ENCODE measurements around the gene NEURL4.

DNA sequence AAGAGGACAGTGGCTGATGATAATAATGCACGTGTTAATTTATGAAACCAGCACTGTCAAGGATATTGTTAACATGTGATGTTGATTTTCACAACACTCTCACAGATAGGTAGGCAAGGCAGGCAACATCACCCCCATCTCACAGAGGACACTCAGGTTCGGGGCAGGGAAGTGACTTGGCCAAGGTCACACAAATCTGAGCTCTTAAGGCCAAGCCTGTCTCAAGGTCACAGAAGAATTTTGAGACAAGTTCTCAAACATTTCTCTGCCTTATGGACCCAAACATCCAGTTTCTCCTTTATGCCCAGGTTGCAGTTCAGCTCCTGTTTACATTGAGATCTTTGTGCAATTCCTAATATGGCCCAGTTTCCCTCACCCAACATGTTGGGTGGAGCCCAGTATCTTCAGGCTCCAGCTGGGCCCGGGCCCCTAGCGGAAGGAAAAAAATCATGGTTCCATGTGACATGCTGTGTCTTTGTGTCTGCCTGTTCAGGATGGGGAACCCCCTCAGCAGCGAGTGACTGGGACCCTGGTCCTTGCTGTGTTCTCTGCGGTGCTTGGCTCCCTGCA is 46.3 kb downstream of the NEURL4 start:
- TF ChIP-seq, protein P1, sequence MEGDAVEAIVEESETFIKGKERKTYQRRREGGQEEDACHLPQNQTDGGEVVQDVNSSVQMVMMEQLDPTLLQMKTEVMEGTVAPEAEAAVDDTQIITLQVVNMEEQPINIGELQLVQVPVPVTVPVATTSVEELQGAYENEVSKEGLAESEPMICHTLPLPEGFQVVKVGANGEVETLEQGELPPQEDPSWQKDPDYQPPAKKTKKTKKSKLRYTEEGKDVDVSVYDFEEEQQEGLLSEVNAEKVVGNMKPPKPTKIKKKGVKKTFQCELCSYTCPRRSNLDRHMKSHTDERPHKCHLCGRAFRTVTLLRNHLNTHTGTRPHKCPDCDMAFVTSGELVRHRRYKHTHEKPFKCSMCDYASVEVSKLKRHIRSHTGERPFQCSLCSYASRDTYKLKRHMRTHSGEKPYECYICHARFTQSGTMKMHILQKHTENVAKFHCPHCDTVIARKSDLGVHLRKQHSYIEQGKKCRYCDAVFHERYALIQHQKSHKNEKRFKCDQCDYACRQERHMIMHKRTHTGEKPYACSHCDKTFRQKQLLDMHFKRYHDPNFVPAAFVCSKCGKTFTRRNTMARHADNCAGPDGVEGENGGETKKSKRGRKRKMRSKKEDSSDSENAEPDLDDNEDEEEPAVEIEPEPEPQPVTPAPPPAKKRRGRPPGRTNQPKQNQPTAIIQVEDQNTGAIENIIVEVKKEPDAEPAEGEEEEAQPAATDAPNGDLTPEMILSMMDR (conservative IDR thresholded peaks at IDR 0.05; ENCODE audit: low read depth, low read length) = no peak
- no peak for TF ChIP-seq EZH2 (IDR thresholded peaks at IDR 0.05; ENCODE audit: borderline replicate concordance, low read depth, low read length, poor library complexity, severe bottlenecking)

All from A673 (cell line).